Natural killer cell (primary cell): Measurements from ENCODE around the gene HDGFL2. TPM values are rescaled to one million over a fixed set of nuclear protein-coding genes. Genes with fewer than 3 reads are reported as not detected.

Experiments used
- ATAC-seq, 3 donors: fragments of 150-1000 bp in 2 of 3; fragments of 200-7000 bp in 1 of 3; cut with Tn5 transposase; 1 replicate in 1 of 3; 2 replicates in 2 of 3; pipeline ENCODE4 v1.10.0; 2021; ENCODE audit warnings: mild to moderate bottlenecking in 2 of 3, moderate library complexity in 2 of 3
- DNase-seq, 2 donors: peaks; one replicate each; pipeline versions ENCODE4 v3.0.0 to v3.0.0-alpha.2; 2013 to 2021; ENCODE audit warnings: mixed read lengths in 1 of 2
- H3K27ac ChIP-seq: one replicate; pipeline ENCODE4 v1.5.1; 2013; ENCODE audit warnings: mild to moderate bottlenecking, low read length
- H3K27me3 ChIP-seq: one replicate; pipeline ENCODE4 v1.6.1; 2013; ENCODE audit warnings: low read length; ENCODE audit not compliant: control insufficient read depth, insufficient read depth
- H3K36me3 ChIP-seq: one replicate; pipeline ENCODE4 v1.6.1; 2013; ENCODE audit warnings: low read length; ENCODE audit not compliant: control insufficient read depth, insufficient read depth
- H3K4me1 ChIP-seq: one replicate; pipeline ENCODE4 v1.6.1; 2013; ENCODE audit warnings: low read length; ENCODE audit not compliant: control insufficient read depth, insufficient read depth
- H3K4me3 ChIP-seq: one replicate; pipeline ENCODE4 v1.5.1; 2013; ENCODE audit warnings: low read length
- H3K9me3 ChIP-seq: one replicate; pipeline ENCODE4 v1.6.1; 2013; ENCODE audit warnings: low read length; ENCODE audit not compliant: control insufficient read depth, insufficient read depth
- H3K27ac Mint-ChIP-seq, 2 donors: one replicate each; pipeline ENCODE4 v1.8.0; 2022; ENCODE audit warnings: mild to moderate bottlenecking in 2 of 2, mixed read lengths in 2 of 2, moderate library complexity in 1 of 2
- H3K27me3 Mint-ChIP-seq, 2 donors: one replicate each; pipeline ENCODE4 v1.8.0; 2022; ENCODE audit warnings: low read depth in 2 of 2, mixed read lengths in 2 of 2
- H3K36me3 Mint-ChIP-seq: one replicate; pipeline ENCODE4 v1.8.0; 2022; ENCODE audit warnings: mixed read lengths
- H3K4me1 Mint-ChIP-seq, 2 donors: one replicate each; pipeline ENCODE4 v1.8.0; 2022; ENCODE audit warnings: mixed read lengths in 2 of 2
- H3K4me3 Mint-ChIP-seq: one replicate; pipeline ENCODE4 v1.8.0; 2022; ENCODE audit warnings: mild to moderate bottlenecking, moderate library complexity, mixed read lengths
- H3K9me3 Mint-ChIP-seq, 2 donors: one replicate each; pipeline ENCODE4 v1.8.0; 2022; ENCODE audit warnings: mixed read lengths in 2 of 2
- CTCF ChIP-seq: fragments of 200-600 bp; IDR thresholded peaks from one replicate; pipeline ENCODE4 v1.8.0; 2022; ENCODE audit warnings: antibody characterized with exemption
- WGBS: methylation state at CpG from one replicate; pipeline ENCODE4 v1.1.7; 2013; ENCODE audit warnings: missing lambda C conversion rate; ENCODE audit not compliant: insufficient coverage; 5-methylcytosine and 5-hydroxymethylcytosine counted together
- intact Hi-C: fragments of 100-400 bp; cut with micrococcal nuclease; formaldehyde crosslinking; loops from one replicate; pipeline ENCODE4 v1.14.2; 2022
- total RNA-seq, 4 donors: library from RNA; stranded (reverse); fragments of 120-200 nt in 1 of 4; gene quantifications; one replicate each; pipeline versions ENCODE4 v1.2.3 to v1.2.4, GENCODE V29; 2013 to 2022

HDGFL2 gene
- total RNA-seq, 3 donors from 2014 or later (not counting 1 experiment from before 2014, with no cell fraction given) = 28.7 to 43.6 (median 29.8) TPM

GRCh38 chr19:4511300-4512054, 39.4 kb downstream of the HDGFL2 start:
- no peaks in the 10 kb centered on the region for H3K9me3 ChIP-seq
- H3K4me3 ChIP-seq = no peak overlapping the region
- no peaks in the 10 kb centered on the region for H3K36me3 ChIP-seq
- 85% methylated on average over 27 of the region's 27 CpGs for WGBS
- no peak overlapping the region for H3K27ac ChIP-seq
- H3K27me3 ChIP-seq = no peaks in the 10 kb centered on the region
- no peak for DNase-seq
- no peaks in the 10 kb centered on the region for H3K9me3 Mint-ChIP-seq
- no peak for TF ChIP-seq CTCF
- intact Hi-C loops = no loop called here
- no peaks in the 10 kb centered on the region for H3K4me1 ChIP-seq
- H3K4me3 Mint-ChIP-seq = no peak overlapping the region
- H3K27me3 Mint-ChIP-seq = no peaks in the 10 kb centered on the region
- H3K27ac Mint-ChIP-seq = no peak overlapping the region
- no peaks in the 10 kb centered on the region for H3K36me3 Mint-ChIP-seq
- peaks cover 2 to 3% of the 10 kb centered on the region in 2 donors for H3K4me1 Mint-ChIP-seq
- no peak for ATAC-seq

- no peak overlapping the region for H3K27ac ChIP-seq
- no peaks in the 10 kb centered on the region for H3K4me1 ChIP-seq
- no peaks in the 10 kb centered on the region for H3K9me3 Mint-ChIP-seq
- no peaks in the 10 kb centered on the region for H3K9me3 ChIP-seq
- no peaks in the 10 kb centered on the region for H3K4me1 Mint-ChIP-seq
- H3K27ac Mint-ChIP-seq = no peak overlapping the region
- no peaks in the 10 kb centered on the region for H3K27me3 ChIP-seq
- no peak overlapping the region for H3K4me3 ChIP-seq
- whole genome bisulfite sequencing = 90% methylated on average over 17 of the region's 17 CpGs
- ATAC-seq (no peak), DNase-seq (no peak)
- H3K36me3 Mint-ChIP-seq = no peaks in the 10 kb centered on the region
- no peaks in the 10 kb centered on the region for H3K36me3 ChIP-seq
- no peak for TF ChIP-seq CTCF
- no peak overlapping the region for H3K4me3 Mint-ChIP-seq
- no peaks in the 10 kb centered on the region for H3K27me3 Mint-ChIP-seq
- intact Hi-C loops = no loop called here
Observed at GRCh38 chr19:4512070-4512469, 40.0 kb downstream of the HDGFL2 start.

GRCh38 chr19:4513248-4513647, 41.2 kb downstream of the HDGFL2 start:
- no peak overlapping the region for H3K27ac ChIP-seq
- no peak for ATAC-seq
- no peak for DNase-seq
- intact Hi-C loops = no loop called here
- WGBS = 92% methylated on average over 17 of the region's 17 CpGs
- Mint-ChIP-seq H3K4me1 (no peaks in the 10 kb centered on the region), H3K9me3 (no peaks in the 10 kb centered on the region), H3K27me3 (no peaks in the 10 kb centered on the region), H3K4me3 (no peak overlapping the region), H3K27ac (no peak overlapping the region), H3K36me3 (no peaks in the 10 kb centered on the region)
- H3K36me3 ChIP-seq = no peaks in the 10 kb centered on the region
- H3K4me3 ChIP-seq = no peak overlapping the region
- no peaks in the 10 kb centered on the region for H3K9me3 ChIP-seq
- no peaks in the 10 kb centered on the region for H3K4me1 ChIP-seq
- TF ChIP-seq CTCF = no peak
- H3K27me3 ChIP-seq = no peaks in the 10 kb centered on the region

GRCh38 chr19:4515732-4516131, 43.6 kb downstream of the HDGFL2 start:
- intact Hi-C loops = no loop called here
- Histone ChIP-seq H3K36me3 (no peaks in the 10 kb centered on the region), H3K27me3 (no peaks in the 10 kb centered on the region), H3K27ac (no peak overlapping the region), H3K4me1 (no peaks in the 10 kb centered on the region), H3K4me3 (no peak overlapping the region), H3K9me3 (no peaks in the 10 kb centered on the region)
- no peak overlapping the region for H3K27ac Mint-ChIP-seq
- H3K27me3 Mint-ChIP-seq = peaks cover 0 to 3% of the 10 kb centered on the region in 2 donors
- no peak overlapping the region for H3K4me3 Mint-ChIP-seq
- WGBS = 85% methylated on average over 5 of the region's 5 CpGs
- H3K9me3 Mint-ChIP-seq = no peaks in the 10 kb centered on the region
- DNase-seq (no peak), ATAC-seq (no peak)
- no peaks in the 10 kb centered on the region for H3K4me1 Mint-ChIP-seq
- no peak for TF ChIP-seq CTCF
- no peaks in the 10 kb centered on the region for H3K36me3 Mint-ChIP-seq
